T-helper 2 cell treated with Interferon-gamma antibody and Interleukin-4, amounts not matched to agents 5 μg/mL and 100 μg/mL, for 36 hours (primary cell): Measurements from ENCODE around the gene PIKFYVE.
A peak's percentile ranks its signal among the peaks of the same experiment; 100 is the strongest.
"Not testable (repeated sequence)": the region's sequence is repeated elsewhere in the genome, so short reads cannot be mapped to it uniquely, and the experiment has no call there.

Source experiments
- DNase-seq: peaks from one replicate; pipeline ENCODE4 v3.0.0; 2021; ENCODE audit warnings: low spot score
- H3K27ac Mint-ChIP-seq: one replicate; pipeline ENCODE4 v1.8.0; 2021; ENCODE audit warnings: mild to moderate bottlenecking, mixed read lengths
- H3K27me3 Mint-ChIP-seq: one replicate; pipeline ENCODE4 v1.8.0; 2021; ENCODE audit warnings: low read depth, mixed read lengths
- H3K36me3 Mint-ChIP-seq: one replicate; pipeline ENCODE4 v1.8.0; 2021; ENCODE audit warnings: low read depth, mixed read lengths
- H3K4me1 Mint-ChIP-seq: one replicate; pipeline ENCODE4 v1.8.0; 2021; ENCODE audit warnings: low read depth, mixed read lengths
- H3K4me3 Mint-ChIP-seq: one replicate; pipeline ENCODE4 v1.8.0; 2022; ENCODE audit warnings: mild to moderate bottlenecking, moderate library complexity, mixed read lengths
- H3K9me3 Mint-ChIP-seq: one replicate; pipeline ENCODE4 v1.8.0; 2021; ENCODE audit warnings: mixed read lengths

PIKFYVE gene

DNA sequence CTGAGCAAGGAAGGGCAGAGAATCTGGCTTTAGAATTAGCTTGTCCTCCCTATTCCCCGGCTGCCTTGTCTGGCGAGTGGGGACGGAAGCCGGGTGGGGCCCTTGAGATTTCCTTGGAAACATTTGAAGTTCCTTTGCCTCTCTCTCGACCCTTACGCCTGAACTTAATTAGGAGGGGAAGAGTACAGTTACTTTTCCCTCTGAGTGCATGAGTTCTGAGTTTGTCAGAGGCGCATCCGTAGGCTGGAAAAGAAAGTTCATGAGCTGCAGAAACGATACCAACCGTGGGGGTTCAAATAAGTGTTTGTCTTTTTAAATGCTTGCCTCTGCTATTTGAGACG lies 468 bp downstream of the PIKFYVE start:
- no peaks in the 10 kb centered on the region for H3K27me3 Mint-ChIP-seq
- peaks cover 24% of the 10 kb centered on the region for H3K36me3 Mint-ChIP-seq
- peaks cover 4% of the 10 kb centered on the region for H3K9me3 Mint-ChIP-seq
- H3K27ac Mint-ChIP-seq = peak overlapping the region; percentile 96
- DNase-seq = no peak
- peak overlapping the region; percentile 90 for H3K4me3 Mint-ChIP-seq
- H3K4me1 Mint-ChIP-seq = peaks cover 46% of the 10 kb centered on the region

DNA sequence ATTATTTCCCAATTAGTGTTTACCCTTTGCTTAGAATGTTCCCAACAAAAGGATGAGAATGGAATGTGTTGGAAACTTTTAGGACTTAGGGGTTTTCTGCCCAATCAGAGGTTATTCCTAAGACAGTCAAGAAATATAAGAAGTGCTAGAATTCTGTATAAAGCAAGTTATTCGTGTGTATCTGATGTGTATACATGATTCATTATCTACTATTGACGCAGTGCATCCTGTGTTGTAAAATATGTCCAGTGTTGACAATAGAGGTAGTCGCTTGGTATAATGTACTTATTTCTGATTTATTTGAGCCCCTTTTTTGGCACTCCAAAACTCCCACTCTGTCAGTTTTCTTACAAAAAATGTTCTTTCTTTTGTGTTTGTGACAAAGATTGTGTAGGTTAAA lies 881 bp downstream of the PIKFYVE start:
- Mint-ChIP-seq H3K27me3 (no peaks in the 10 kb centered on the region), H3K27ac (peak overlapping the region; percentile 96), H3K4me3 (peak overlapping the region; percentile 90), H3K4me1 (peaks cover 47% of the 10 kb centered on the region), H3K36me3 (peaks cover 27% of the 10 kb centered on the region), H3K9me3 (peaks cover 3% of the 10 kb centered on the region)
- no peak for DNase-seq

DNA sequence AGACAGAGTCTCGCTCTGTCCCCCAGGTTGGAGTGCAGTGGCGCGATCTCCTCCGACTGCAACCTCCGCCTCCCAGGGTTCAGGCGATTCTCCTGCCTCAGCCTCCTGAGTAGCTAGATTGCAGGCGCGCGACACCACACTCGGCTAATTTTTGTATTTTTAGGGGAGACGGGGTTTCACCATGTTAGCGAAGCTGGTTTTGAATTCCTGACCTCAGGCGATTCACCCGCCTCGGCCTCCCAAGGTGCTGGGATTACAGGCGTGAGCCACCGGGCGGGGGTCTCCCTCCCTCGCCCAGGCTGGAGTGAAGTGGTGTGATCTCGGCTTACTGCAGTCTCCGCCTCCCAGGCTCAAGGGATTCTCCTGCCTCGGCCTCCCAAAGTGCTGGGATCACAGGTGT lies 1.5 kb downstream of the PIKFYVE start:
- H3K27me3 Mint-ChIP-seq = not testable (repeated sequence)
- H3K4me1 Mint-ChIP-seq = peaks cover 47% of the 10 kb centered on the region

DNA sequence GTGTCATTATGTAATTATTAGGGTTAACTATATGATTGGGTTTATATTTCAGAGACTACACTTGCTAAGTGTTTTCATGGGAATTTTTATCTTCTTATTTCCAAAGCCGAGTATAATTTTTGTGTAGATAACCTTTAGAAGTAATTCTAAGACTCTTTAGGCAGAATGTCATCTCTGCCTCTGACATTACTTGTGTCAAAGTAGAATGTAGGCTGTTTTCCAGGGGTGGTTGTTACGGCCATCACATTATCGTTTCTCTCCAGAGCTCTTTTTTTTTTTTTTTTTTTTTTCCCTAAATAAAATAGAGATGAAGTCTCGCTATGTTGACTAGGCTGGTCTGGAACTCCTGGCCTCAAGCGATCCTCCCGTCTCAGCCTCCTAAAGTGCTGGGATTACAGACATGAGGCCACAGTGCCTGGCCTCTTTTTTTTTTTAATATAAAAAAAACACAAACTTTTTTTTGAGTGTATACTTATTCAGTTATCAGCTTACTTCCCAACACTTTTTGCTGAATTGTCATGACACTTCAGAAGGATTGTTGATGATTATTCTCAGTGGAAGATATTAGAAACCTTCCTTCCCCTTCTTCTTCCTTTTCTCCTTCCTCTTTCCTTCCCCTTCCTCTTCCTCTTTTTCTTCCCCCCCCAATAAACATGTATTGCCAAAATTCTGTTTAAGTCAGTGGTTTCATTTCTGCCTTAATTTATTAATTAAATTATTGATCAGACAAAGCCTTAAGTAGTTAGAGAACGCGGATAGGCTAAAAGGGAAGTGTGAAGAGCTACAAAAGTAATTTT lies 2.3 kb downstream of the PIKFYVE start:
- no peak for DNase-seq
- Mint-ChIP-seq H3K9me3 (no peaks in the 10 kb centered on the region), H3K4me1 (peaks cover 46% of the 10 kb centered on the region), H3K27ac (no peak overlapping the region), H3K4me3 (peak overlapping the region; percentile 90), H3K27me3 (no peaks in the 10 kb centered on the region), H3K36me3 (peaks cover 33% of the 10 kb centered on the region)

More for the DNA sequence above, 1.5 kb downstream of the PIKFYVE start:
- Mint-ChIP-seq H3K4me3 (peak overlapping the region; percentile 90), H3K36me3 (peaks cover 31% of the 10 kb centered on the region)
- H3K27ac Mint-ChIP-seq, H3K9me3 Mint-ChIP-seq, DNase-seq: not testable (repeated sequence)

DNA sequence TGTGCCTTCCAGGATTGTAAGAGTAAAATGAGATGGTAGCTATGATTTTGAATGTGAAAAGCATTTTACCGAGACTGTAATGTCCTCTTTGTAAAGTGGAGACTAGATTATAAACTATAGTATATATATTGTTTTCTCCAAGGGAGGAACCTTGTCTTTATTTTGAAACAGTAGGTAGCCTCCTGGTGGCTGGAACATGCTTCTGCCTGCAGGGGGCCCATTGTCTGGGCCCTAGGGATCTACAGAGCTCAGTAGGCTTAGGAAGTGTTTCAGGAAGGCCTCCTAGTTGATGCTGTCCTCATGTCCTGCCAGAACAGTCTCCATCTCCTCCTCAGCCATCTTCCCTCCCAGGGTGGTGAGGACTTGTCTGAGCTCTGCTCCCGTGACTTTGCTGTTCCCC lies 3.0 kb downstream of the PIKFYVE start:
- H3K27ac Mint-ChIP-seq = no peak overlapping the region
- no peaks in the 10 kb centered on the region for H3K9me3 Mint-ChIP-seq
- peaks cover 44% of the 10 kb centered on the region for H3K4me1 Mint-ChIP-seq
- no peaks in the 10 kb centered on the region for H3K27me3 Mint-ChIP-seq
- peak overlapping the region; percentile 9 for H3K4me3 Mint-ChIP-seq
- peaks cover 40% of the 10 kb centered on the region for H3K36me3 Mint-ChIP-seq
- no peak for DNase-seq

DNA sequence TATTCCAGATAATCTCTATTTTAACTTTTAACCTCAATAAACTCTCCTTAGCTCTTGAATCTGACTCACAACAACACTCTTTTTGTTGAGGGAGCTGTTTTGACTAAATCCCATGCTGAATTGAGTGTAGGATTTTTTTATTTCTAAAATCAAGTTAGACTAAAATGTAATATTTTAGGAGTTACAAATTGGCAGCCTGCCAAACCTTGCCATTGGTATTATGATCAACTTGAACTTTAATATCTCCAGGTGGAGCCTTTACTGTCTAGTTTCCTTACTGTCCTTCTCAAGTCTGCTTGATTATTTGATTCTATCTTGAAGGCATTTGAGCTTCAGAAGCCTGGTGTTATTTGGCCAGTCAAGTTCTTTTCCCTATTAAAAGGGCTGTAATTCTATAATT lies 8.7 kb downstream of the PIKFYVE start:
- no peak for DNase-seq
- peaks cover 24% of the 10 kb centered on the region for H3K4me1 Mint-ChIP-seq
- H3K9me3 Mint-ChIP-seq = peaks cover 3% of the 10 kb centered on the region
- H3K27ac Mint-ChIP-seq = no peak overlapping the region
- H3K36me3 Mint-ChIP-seq = peaks cover 72% of the 10 kb centered on the region
- no peaks in the 10 kb centered on the region for H3K27me3 Mint-ChIP-seq
- H3K4me3 Mint-ChIP-seq = no peak overlapping the region

DNA sequence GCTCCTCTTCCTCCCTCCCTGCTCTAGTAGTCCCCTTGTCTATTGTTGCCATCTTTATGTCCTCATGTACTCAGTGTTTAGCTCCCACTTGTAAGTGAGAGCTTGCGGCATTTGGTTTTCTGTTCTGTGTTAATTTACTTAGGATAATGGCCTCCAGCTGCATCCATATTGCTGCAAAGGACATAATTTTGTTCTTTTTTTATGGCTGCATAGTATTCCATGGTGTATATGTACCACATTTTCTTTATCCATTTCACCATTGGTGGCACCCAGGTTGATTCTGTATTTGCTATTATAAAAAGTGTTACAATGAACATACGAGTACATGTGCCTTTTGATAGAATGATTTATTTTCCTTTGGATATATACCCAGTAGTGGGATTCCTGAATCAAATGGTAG lies 12.5 kb downstream of the PIKFYVE start:
- H3K27ac Mint-ChIP-seq = no peak overlapping the region
- H3K27me3 Mint-ChIP-seq = no peaks in the 10 kb centered on the region
- DNase-seq = no peak
- H3K4me1 Mint-ChIP-seq = peaks cover 29% of the 10 kb centered on the region
- H3K4me3 Mint-ChIP-seq = no peak overlapping the region
- H3K36me3 Mint-ChIP-seq = peaks cover 87% of the 10 kb centered on the region
- peaks cover 3% of the 10 kb centered on the region for H3K9me3 Mint-ChIP-seq

DNA sequence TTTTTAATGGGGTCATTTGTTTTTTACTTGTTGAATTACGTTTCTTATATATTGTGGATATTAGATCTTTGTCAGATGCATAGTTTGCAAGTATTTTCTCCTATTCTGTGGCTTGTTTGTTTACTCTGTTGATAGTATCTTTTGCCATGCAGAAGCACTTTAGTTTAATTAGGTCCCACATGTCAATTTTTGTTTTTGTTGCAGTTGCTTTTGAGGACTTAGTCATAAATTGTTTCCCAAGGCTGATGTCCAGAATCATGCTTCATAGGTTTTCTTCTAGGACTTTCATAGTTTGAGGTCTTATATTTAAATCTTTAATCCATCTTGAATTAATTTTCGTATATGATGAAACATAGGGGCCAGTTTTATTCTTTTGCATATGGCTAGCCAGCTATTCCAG lies 13.2 kb downstream of the PIKFYVE start:
- Mint-ChIP-seq H3K36me3 (peaks cover 81% of the 10 kb centered on the region), H3K4me1 (peaks cover 26% of the 10 kb centered on the region), H3K27me3 (no peaks in the 10 kb centered on the region), H3K4me3 (no peak overlapping the region), H3K9me3 (peaks cover 3% of the 10 kb centered on the region), H3K27ac (no peak overlapping the region)
- DNase-seq = no peak

DNA sequence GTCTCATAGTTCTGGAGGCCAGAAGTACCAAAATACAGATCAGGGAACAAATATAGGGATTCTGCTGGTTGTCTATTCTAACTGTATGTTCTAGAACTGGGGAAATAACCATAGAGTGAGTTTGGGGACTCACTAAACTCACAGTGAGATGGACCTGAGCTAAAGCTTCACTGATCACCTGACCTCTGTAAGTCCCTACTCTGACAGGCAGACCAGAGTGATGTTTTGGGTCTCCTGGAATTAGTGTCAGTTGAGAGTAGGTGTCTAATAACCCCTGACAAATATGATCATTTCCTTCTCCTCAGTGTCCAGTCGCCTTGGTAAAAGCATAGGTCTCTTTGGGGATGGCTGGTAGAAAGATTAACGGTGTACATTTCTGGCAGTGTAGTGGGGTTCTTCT lies 14.2 kb downstream of the PIKFYVE start:
- DNase-seq = no peak
- Mint-ChIP-seq H3K36me3 (peaks cover 77% of the 10 kb centered on the region), H3K27me3 (no peaks in the 10 kb centered on the region), H3K27ac (no peak overlapping the region), H3K4me3 (no peak overlapping the region), H3K9me3 (peaks cover 3% of the 10 kb centered on the region), H3K4me1 (peaks cover 19% of the 10 kb centered on the region)

DNA sequence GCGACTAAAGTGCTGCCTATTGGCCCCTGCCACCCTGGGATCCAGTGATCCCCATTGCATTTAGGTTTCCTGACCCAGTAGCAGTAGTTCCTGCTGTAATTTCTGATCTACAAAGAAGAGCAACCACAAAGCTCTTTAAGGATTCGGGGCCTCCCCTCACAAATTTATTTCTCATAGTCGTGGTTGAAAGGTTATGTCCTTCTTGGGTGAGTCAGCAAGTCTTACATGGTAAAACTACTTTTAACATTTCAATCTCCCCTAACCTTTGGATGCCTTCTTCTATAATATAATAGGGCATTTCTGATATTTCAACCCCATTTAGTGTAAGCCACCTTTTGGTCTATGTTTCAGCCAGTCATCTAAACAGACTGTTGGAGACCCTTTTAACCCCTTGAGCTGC lies 14.9 kb downstream of the PIKFYVE start:
- Mint-ChIP-seq H3K36me3 (peaks cover 78% of the 10 kb centered on the region), H3K9me3 (peaks cover 3% of the 10 kb centered on the region), H3K27ac (no peak overlapping the region), H3K4me1 (peaks cover 19% of the 10 kb centered on the region), H3K4me3 (no peak overlapping the region), H3K27me3 (no peaks in the 10 kb centered on the region)
- no peak for DNase-seq

DNA sequence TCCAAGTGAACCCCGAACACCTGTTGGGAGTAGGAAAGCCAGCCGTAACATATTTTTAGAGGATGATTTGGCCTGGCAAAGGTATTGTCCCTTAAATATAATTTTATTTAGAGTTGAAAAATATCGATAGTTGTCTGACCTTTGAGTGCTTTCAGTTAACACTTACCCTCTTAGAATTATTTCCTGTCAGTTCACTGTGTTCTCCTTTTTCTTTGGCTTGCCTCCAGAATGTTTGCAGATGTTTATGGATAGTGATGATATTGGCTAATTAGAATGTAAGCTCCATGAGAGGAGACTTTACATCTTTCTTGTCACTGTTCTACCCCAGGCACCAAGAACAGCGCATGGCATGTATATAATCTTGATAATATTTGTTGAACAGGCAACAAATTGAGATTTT lies 19.8 kb downstream of the PIKFYVE start:
- Mint-ChIP-seq H3K27ac (peak overlapping the region; percentile 8), H3K36me3 (peaks cover 71% of the 10 kb centered on the region), H3K9me3 (no peaks in the 10 kb centered on the region), H3K4me1 (peaks cover 4% of the 10 kb centered on the region), H3K4me3 (no peak overlapping the region), H3K27me3 (no peaks in the 10 kb centered on the region)
- DNase-seq = no peak

DNA sequence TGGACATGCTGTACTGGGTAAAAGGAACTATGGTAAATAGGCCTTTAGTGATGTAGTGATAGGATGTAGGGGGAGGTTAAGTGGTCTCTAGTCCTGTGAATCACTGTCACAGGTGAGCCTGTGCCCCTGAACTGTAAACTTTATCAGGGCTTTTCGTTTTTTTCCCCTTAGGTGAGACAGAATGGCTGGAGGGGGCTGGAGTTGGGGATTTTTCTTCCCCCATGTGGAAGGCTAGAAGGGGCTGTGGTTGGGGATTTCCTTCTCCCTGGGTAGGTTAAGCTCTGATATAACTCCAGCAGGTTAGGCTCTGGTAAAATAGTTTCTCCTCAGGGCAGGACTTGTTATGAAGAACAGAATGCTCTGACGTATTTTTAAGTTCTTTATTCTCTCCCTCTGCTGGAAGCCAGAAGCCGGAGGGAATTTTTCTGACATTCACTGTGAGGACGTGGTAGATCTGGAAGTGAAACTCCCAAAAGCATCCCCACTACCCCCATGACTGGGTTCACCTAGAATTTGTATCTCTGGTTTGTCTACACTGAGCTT lies 28.5 kb downstream of the PIKFYVE start:
- Mint-ChIP-seq H3K4me1 (peaks cover 24% of the 10 kb centered on the region), H3K4me3 (no peak overlapping the region)
- DNase-seq = no peak

DNA sequence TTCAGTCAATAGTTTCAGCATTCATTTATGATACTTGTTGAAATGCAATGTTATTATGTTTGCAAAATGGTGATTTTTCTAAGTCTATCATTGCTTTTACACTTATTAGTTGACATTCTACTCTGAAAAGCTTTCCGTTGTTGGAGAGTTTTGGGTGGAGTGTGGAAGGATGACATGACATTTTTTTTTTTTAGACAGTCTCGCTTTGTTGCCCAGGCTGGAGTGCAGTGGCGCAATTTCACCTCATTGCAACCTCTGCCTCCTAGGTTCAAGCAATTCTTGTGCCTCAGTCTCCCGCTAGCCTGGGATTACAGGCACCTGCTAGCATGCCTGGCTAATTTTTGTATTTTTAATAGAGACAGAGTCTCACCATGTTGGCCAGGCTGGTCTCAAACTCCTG lies 29.8 kb downstream of the PIKFYVE start:
- DNase-seq = no peak
- Mint-ChIP-seq H3K4me3 (no peak overlapping the region), H3K27ac (no peak overlapping the region), H3K27me3 (no peaks in the 10 kb centered on the region), H3K9me3 (no peaks in the 10 kb centered on the region), H3K36me3 (peaks cover 57% of the 10 kb centered on the region), H3K4me1 (peaks cover 24% of the 10 kb centered on the region)

More for the DNA sequence above, 28.5 kb downstream of the PIKFYVE start:
- H3K27ac Mint-ChIP-seq = no peak overlapping the region
- peaks cover 60% of the 10 kb centered on the region for H3K36me3 Mint-ChIP-seq
- H3K27me3 Mint-ChIP-seq = no peaks in the 10 kb centered on the region
- no peaks in the 10 kb centered on the region for H3K9me3 Mint-ChIP-seq

DNA sequence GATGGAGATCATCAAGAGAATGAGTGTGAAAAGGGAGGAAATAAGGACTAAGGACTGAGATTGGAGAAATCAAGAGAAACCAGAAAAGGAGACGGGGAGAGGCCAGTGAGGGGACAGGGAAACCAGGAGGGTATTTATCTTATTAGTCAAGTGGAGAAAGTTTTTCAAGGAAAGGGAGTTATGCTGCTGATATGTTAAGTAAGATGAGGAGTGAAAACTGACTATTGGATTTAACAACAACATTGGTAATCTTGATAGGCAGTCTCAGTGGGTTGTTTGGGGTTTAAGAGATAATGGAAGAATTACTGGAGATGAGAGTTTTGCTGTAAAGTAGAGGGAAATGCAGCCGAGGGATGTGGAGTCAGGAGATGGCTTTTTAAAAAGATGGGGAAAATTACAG lies 30.6 kb downstream of the PIKFYVE start:
- H3K36me3 Mint-ChIP-seq = peaks cover 51% of the 10 kb centered on the region
- DNase-seq = no peak
- H3K4me1 Mint-ChIP-seq = peaks cover 20% of the 10 kb centered on the region
- no peak overlapping the region for H3K27ac Mint-ChIP-seq
- no peak overlapping the region for H3K4me3 Mint-ChIP-seq
- H3K27me3 Mint-ChIP-seq = no peaks in the 10 kb centered on the region
- no peaks in the 10 kb centered on the region for H3K9me3 Mint-ChIP-seq

DNA sequence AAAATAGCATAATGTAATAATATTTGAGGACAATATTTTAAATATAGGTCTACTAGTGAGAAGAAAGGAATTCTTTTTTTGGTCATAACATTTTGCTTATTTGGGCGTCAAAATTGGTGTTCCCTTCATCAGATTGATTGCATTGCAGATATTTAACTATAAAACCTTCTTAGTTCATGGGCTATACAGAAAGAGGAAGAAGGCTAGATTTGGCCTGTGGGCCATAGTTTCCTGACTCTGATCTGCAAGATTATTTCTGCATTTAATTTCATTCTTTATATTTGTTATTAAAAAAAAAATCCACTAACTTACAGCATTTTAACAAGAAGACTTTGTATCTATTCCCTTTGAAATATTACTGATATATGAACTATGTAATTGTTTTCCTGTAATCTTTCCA lies 31.9 kb downstream of the PIKFYVE start:
- no peaks in the 10 kb centered on the region for H3K9me3 Mint-ChIP-seq
- H3K27me3 Mint-ChIP-seq = no peaks in the 10 kb centered on the region
- no peak overlapping the region for H3K4me3 Mint-ChIP-seq
- no peak overlapping the region for H3K27ac Mint-ChIP-seq
- peaks cover 14% of the 10 kb centered on the region for H3K4me1 Mint-ChIP-seq
- H3K36me3 Mint-ChIP-seq = peaks cover 49% of the 10 kb centered on the region
- no peak for DNase-seq
